GM12874 (cell line): ENCODE measurements around the gene RNF4.

Experiments used
- CTCF ChIP-seq: IDR thresholded peaks from 2 replicates; pipeline ENCODE4 v1.5.1; 2011; ENCODE audit warnings: low read depth, mild to moderate bottlenecking, control low read depth, low read length, moderate library complexity; ENCODE audit not compliant: insufficient read depth

RNF4 gene

GRCh38 chr4:2500547-2500946 is 31.6 kb downstream of the RNF4 start:
- TF ChIP-seq CTCF, result no peak

DNA sequence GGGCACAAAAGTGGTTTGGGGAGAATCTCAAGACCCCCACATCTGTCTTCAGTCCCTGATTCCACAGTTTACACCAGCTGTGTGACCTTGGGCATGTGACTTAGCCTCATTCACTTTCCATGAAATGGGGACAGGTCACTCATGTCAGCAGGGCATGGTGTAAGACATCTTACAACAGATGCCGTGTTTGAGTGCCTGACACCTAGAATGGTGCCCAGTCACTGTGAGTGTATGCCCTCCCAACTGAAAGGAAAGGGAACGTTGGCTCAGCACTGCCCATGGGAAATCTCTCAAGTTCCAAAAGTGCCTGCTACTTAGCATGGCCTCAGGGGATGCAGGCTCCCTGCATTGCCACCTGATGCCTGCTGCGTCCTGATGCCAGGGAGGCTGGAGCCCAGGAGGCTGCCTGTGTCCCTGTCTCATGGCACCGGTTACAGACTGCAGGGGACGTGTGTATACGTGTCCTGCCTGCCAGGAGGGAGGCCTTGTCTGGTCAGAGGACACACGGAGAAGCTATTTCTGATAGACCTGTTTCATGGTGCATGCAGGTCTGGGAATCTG is 32.2 kb downstream of the RNF4 start:
- TF ChIP-seq CTCF, result no peak

- TF ChIP-seq CTCF, result no peak
Observed at GRCh38 chr4:2503809-2504208, 34.9 kb downstream of the RNF4 start.

DNA sequence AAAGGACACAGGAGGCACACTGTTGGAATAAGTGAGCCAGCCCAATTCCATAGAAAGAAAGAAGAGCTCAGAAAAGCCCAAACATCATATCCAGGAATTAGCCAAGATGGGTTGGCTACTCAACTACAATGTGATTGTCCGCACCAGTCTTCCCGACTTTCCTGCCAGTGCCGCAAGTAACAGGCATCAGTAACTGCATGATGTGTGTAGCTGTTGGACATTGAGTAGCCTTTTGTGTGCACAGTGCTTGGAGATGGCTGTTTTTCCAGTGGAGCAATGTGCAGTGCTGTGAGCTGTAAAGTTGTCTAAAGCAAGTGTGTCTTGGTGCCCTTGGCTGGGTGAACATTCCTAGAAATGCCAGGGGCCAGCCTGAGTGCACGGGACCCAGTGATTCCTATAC is 38.4 kb downstream of the RNF4 start:
- no peak for TF ChIP-seq CTCF

- no peak for TF ChIP-seq CTCF
Observed at GRCh38 chr4:2507855-2508254, 38.9 kb downstream of the RNF4 start.

- no peak for TF ChIP-seq CTCF
Observed at GRCh38 chr4:2510351-2511259, 41.7 kb downstream of the RNF4 start.

GRCh38 chr4:2511645-2512131 is 42.8 kb downstream of the RNF4 start:
- TF ChIP-seq CTCF, result no peak
